OCI-LY7 (cell line): ENCODE results near the gene RNF182. TPM values are rescaled to one million over a fixed set of nuclear protein-coding genes. Genes with fewer than 3 reads are reported as not detected.
"Not testable (repeated sequence)": the region's sequence is repeated elsewhere in the genome, so short reads cannot be mapped to it uniquely, and the experiment has no call there.

Experiments
- BruUV-seq: library from RNA; stranded (reverse); fragments of 400-500 nt; replicated peaks from 2 replicates; lab custom pipeline; 2021; lab: Mats Ljungman, UMichigan
- CTCF ChIA-PET: fragments of 300-600 bp; sonication (Branson Sonifier 250); formaldehyde crosslinking; loops from one replicate; lab custom pipeline; 2022; ENCODE audit warnings: antibody characterized with exemption; ENCODE audit not compliant: unreplicated experiment; lab: Charles Lee
- POLR2A ChIA-PET: fragments of 300-600 bp; sonication (Branson Sonifier 250); formaldehyde crosslinking; loops from one replicate; lab custom pipeline; 2022; ENCODE audit warnings: antibody characterized with exemption; lab: Charles Lee
- DNase-seq: peaks from one replicate; pipeline ENCODE4 v3.0.0-alpha.2; 2015; ENCODE audit warnings: low spot score
- H2AFZ ChIP-seq: fragments of 200-600 bp; sonication (generic), shearing (Covaris generic); 2 replicates; pipeline ENCODE4 v1.6.1; 2014; ENCODE audit warnings: mild to moderate bottlenecking, antibody characterized with exemption, low read length, moderate library complexity
- H3K27ac ChIP-seq: fragments of 200-600 bp; sonication (generic); 2 replicates; pipeline ENCODE4 v1.5.1; 2014; ENCODE audit warnings: mixed run types, low read depth, mild to moderate bottlenecking, moderate library complexity, low read length, inconsistent platforms; ENCODE audit not compliant: poor library complexity, severe bottlenecking
- H3K36me3 ChIP-seq: fragments of 200-600 bp; sonication (generic); 2 replicates; pipeline ENCODE4 v1.6.1; 2014; ENCODE audit warnings: mild to moderate bottlenecking, antibody characterized with exemption, low read length, moderate library complexity, mixed read lengths; ENCODE audit not compliant: insufficient read depth
- H3K4me1 ChIP-seq: fragments of 200-600 bp; sonication (generic); 2 replicates; pipeline ENCODE4 v1.5.1; 2014; ENCODE audit warnings: mild to moderate bottlenecking, low read length; ENCODE audit not compliant: insufficient read depth, poor library complexity, severe bottlenecking
- H3K4me2 ChIP-seq: fragments of 200-600 bp; sonication (generic); 2 replicates; pipeline ENCODE4 v1.6.1; 2014; ENCODE audit warnings: mild to moderate bottlenecking, low read length
- H3K4me3 ChIP-seq: fragments of 200-600 bp; sonication (generic); 2 replicates; pipeline ENCODE4 v1.5.1; 2014; ENCODE audit warnings: mild to moderate bottlenecking, low read depth, low read length; ENCODE audit not compliant: poor library complexity, severe bottlenecking
- H3K79me2 ChIP-seq: fragments of 200-600 bp; sonication (generic); 2 replicates; pipeline ENCODE4 v1.6.1; 2016; ENCODE audit warnings: low read depth, mild to moderate bottlenecking, low read length, moderate library complexity, mixed read lengths; ENCODE audit not compliant: insufficient read depth
- H3K9me2 ChIP-seq: fragments of 200-600 bp; sonication (generic); 2 replicates; pipeline ENCODE4 v1.6.1; 2016; ENCODE audit warnings: mild to moderate bottlenecking, low read length, mixed read lengths; ENCODE audit not compliant: insufficient read depth
- H3K9me3 ChIP-seq: fragments of 200-600 bp; sonication (generic); 2 replicates; pipeline ENCODE4 v1.6.1; 2014; ENCODE audit warnings: mild to moderate bottlenecking, mixed run types, low read length, mixed read lengths
- H4K20me1 ChIP-seq: fragments of 200-600 bp; sonication (generic); 2 replicates; pipeline ENCODE4 v1.6.1; 2014; ENCODE audit warnings: mild to moderate bottlenecking, antibody characterized with exemption, low read length, moderate library complexity, mixed read lengths; ENCODE audit not compliant: insufficient read depth
- CTCF ChIP-seq: fragments of 200-600 bp; sonication (generic); conservative IDR thresholded peaks from 2 replicates; pipeline ENCODE4 v1.5.1; 2014; ENCODE audit warnings: mild to moderate bottlenecking, antibody characterized with exemption, low read length, moderate library complexity, mixed read lengths
- EZH2phosphoT487 ChIP-seq: fragments of 200-600 bp; sonication (generic); IDR thresholded peaks from 2 replicates; pipeline ENCODE4 v1.6.1; 2018; ENCODE audit warnings: low read depth, borderline replicate concordance, mild to moderate bottlenecking, mixed run types, antibody characterized with exemption, low read length, moderate library complexity, mixed read lengths
- intact Hi-C: fragments of 100-400 bp; cut with micrococcal nuclease; formaldehyde crosslinking; loops from one replicate; pipeline ENCODE4 v1.10.0; 2022; ENCODE audit not compliant: unreplicated experiment
- total RNA-seq, 2 experiments: library from RNA; depleted of rRNA in 1 of 2; stranded (reverse); fragments of >200 nt in 1 of 2; shearing (Covaris generic) in 1 of 2; gene quantifications; 2 replicates each; pipeline ENCODE4 v1.2.3, GENCODE V29; 2014 to 2022

RNF182 gene
- total RNA-seq, 2 experiments from 2014 or later = not detected

- no TSS peak for BruUV-seq
- Histone ChIP-seq H3K4me2 (no peak overlapping the region), H3K79me2 (no peaks in the 10 kb centered on the region), H3K4me3 (no peak overlapping the region), H3K27ac (no peak overlapping the region), H2AFZ (no peak overlapping the region), H3K9me2 (no peaks in the 10 kb centered on the region), H3K4me1 (no peaks in the 10 kb centered on the region), H4K20me1 (no peaks in the 10 kb centered on the region), H3K9me3 (no peaks in the 10 kb centered on the region), H3K36me3 (no peaks in the 10 kb centered on the region)
- POLR2A ChIA-PET = interaction anchor here (0.7 to 1.0 kb wide), 3 partner anchors 9 to 132 kb away, joined by 3 to 4 read pairs (median 3); no protein-coding TSS in a partner anchor
- CTCF ChIA-PET = interaction anchor here (0.6 kb wide), 1 partner anchor 1473 kb away, joined by 3 read pairs; no protein-coding TSS in a partner anchor
- no peak for TF ChIP-seq EZH2phosphoT487
- no peak for TF ChIP-seq CTCF
- DNase-seq = no peak
- intact Hi-C loops = no loop called here
Observed at GRCh38 chr6:14017626-14018475, 93.1 kb downstream of the RNF182 start.

- intact Hi-C loops, H3K27ac ChIP-seq, H3K4me1 ChIP-seq, H2AFZ ChIP-seq, DNase-seq, H3K9me3 ChIP-seq, H3K36me3 ChIP-seq, H4K20me1 ChIP-seq, BruUV-seq, H3K4me2 ChIP-seq, H3K79me2 ChIP-seq, H3K9me2 ChIP-seq, H3K4me3 ChIP-seq: not testable (repeated sequence)
- ChIA-PET POLR2A (interaction anchor here (0.7 to 1.0 kb wide), 3 partner anchors 8 to 133 kb away, joined by 3 to 4 read pairs (median 3); no protein-coding TSS in a partner anchor), CTCF (interaction anchor here (0.6 kb wide), 1 partner anchor 1472 kb away, joined by 3 read pairs; no protein-coding TSS in a partner anchor)
Observed at GRCh38 chr6:14018559-14018958, 93.8 kb downstream of the RNF182 start.

GRCh38 chr6:14020551-14020950, 95.8 kb downstream of the RNF182 start:
- H3K4me1 ChIP-seq = no peaks in the 10 kb centered on the region
- ChIA-PET CTCF (no interaction called here), POLR2A (no interaction called here)
- H4K20me1 ChIP-seq = no peaks in the 10 kb centered on the region
- DNase-seq = no peak
- no TSS peak for BruUV-seq
- no peak overlapping the region for H3K4me2 ChIP-seq
- no peak overlapping the region for H2AFZ ChIP-seq
- H3K27ac ChIP-seq = no peak overlapping the region
- no peaks in the 10 kb centered on the region for H3K36me3 ChIP-seq
- H3K79me2 ChIP-seq = no peaks in the 10 kb centered on the region
- no peaks in the 10 kb centered on the region for H3K9me3 ChIP-seq
- intact Hi-C loops = no loop called here
- no peak overlapping the region for H3K4me3 ChIP-seq
- no peaks in the 10 kb centered on the region for H3K9me2 ChIP-seq
- TF ChIP-seq CTCF = no peak
- no peak for TF ChIP-seq EZH2phosphoT487
